OCI-LY3 (cell line): ENCODE results near the gene PCDHB12.
"Not testable (repeated sequence)": the region's sequence is repeated elsewhere in the genome, so short reads cannot be mapped to it uniquely, and the experiment has no call there.

ENCODE experiments used
- H2AFZ ChIP-seq: fragments of 200-600, 300-600 bp; shearing (Covaris generic); 2 replicates; pipeline ENCODE4 v1.6.0; 2014; ENCODE audit warnings: antibody characterized with exemption, low read depth, low read length
- H3K27ac ChIP-seq: fragments of 200-600, 300-600 bp; sonication (generic); 2 replicates; pipeline ENCODE4 v1.5.1; 2014; ENCODE audit warnings: mild to moderate bottlenecking, low read length, moderate library complexity, mixed read lengths
- H3K27me3 ChIP-seq: fragments of 200-600, 300-600 bp; sonication (generic); 2 replicates; pipeline ENCODE4 v1.6.1; 2014; ENCODE audit warnings: low read depth, low read length, mixed read lengths
- H3K36me3 ChIP-seq: fragments of 200-600, 300-600 bp; sonication (generic); replicated peaks from 2 replicates; pipeline ENCODE3; 2014; ENCODE audit warnings: low read depth, low read length, mixed read lengths
- H3K4me1 ChIP-seq: fragments of 300-600, 200-600 bp; sonication (generic); 2 replicates; pipeline ENCODE4 v1.6.1; 2014; ENCODE audit warnings: low read length, mixed read lengths
- H3K4me2 ChIP-seq: fragments of 200-600, 300-600 bp; sonication (generic); 2 replicates; pipeline ENCODE4 v1.6.1; 2014; ENCODE audit warnings: low read length, mixed read lengths
- H3K4me3 ChIP-seq: fragments of 300-600, 200-600 bp; sonication (generic); 2 replicates; pipeline ENCODE4 v1.5.1; 2014; ENCODE audit warnings: antibody characterized with exemption, mild to moderate bottlenecking, low read length, moderate library complexity
- H3K79me2 ChIP-seq: fragments of 300-600, 200-600 bp; shearing (Covaris generic); 2 replicates; pipeline ENCODE4 v1.6.1; 2014; ENCODE audit warnings: mild to moderate bottlenecking, low read length, mixed read lengths
- H3K9ac ChIP-seq: fragments of 300-600, 200-600 bp; shearing (Covaris generic); 2 replicates; pipeline ENCODE4 v1.6.0; 2014; ENCODE audit warnings: mild to moderate bottlenecking, low read length, moderate library complexity
- H3K9me3 ChIP-seq: fragments of 200-600, 300-600 bp; shearing (Covaris generic); 2 replicates; pipeline ENCODE4 v1.6.1; 2014; ENCODE audit warnings: low read length, mixed read lengths; ENCODE audit not compliant: insufficient read depth
- H4K20me1 ChIP-seq: fragments of 200-600, 300-600 bp; sonication (generic); 2 replicates; pipeline ENCODE4 v1.6.1; 2016; ENCODE audit warnings: low read length, mixed read lengths; ENCODE audit not compliant: insufficient read depth
- EZH2phosphoT487 ChIP-seq: fragments of 200-600 bp; shearing (Covaris generic); IDR thresholded peaks from 2 replicates; pipeline ENCODE4 v1.6.1; 2018; ENCODE audit warnings: antibody characterized with exemption, mixed run types, low read depth
- TF ChIP-seq, protein P1 (sequence below): fragments of 200-600, 300-600 bp; sonication (generic); IDR thresholded peaks from 2 replicates; pipeline ENCODE4 v1.5.1; 2014; ENCODE audit warnings: antibody characterized with exemption, low read length, low read depth

Gene PCDHB12

DNA sequence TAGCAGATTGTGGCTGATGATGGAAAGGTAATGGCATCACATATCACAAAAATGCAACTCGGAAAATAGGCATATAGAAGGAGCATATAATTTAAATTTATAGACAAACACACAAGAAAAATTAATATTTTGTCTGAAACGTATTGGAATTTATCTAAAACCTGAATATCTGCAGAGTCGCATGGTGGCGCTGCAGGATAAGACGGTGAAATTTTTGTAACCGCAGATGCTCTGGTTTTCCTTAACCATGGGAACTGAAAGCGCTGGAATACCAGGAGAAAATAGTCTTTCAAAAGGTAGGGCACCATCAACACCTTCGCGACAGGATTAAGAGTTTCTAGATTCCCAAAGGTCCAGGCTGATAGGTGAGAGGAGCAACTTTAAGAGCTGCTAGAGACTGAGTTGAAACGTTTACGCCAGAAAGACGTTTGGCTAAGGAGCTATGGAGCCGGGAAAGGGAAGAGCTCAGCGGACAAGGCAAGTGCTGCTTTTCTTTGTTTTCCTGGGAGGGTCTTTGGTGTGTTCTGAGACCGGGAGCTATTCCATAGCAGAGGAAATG lies 25.7 kb downstream of the PCDHB12 start:
- Histone ChIP-seq H3K9me3 (no peaks in the 10 kb centered on the region), H2AFZ (no peak overlapping the region), H4K20me1 (no peaks in the 10 kb centered on the region), H3K27me3 (no peaks in the 10 kb centered on the region), H3K27ac (no peak overlapping the region), H3K4me1 (no peaks in the 10 kb centered on the region), H3K4me2 (no peak overlapping the region), H3K79me2 (no peaks in the 10 kb centered on the region), H3K4me3 (no peak overlapping the region), H3K36me3 (no peaks in the 10 kb centered on the region), H3K9ac (no peak overlapping the region)
- TF ChIP-seq EZH2phosphoT487: no peak
- TF ChIP-seq, protein P1, sequence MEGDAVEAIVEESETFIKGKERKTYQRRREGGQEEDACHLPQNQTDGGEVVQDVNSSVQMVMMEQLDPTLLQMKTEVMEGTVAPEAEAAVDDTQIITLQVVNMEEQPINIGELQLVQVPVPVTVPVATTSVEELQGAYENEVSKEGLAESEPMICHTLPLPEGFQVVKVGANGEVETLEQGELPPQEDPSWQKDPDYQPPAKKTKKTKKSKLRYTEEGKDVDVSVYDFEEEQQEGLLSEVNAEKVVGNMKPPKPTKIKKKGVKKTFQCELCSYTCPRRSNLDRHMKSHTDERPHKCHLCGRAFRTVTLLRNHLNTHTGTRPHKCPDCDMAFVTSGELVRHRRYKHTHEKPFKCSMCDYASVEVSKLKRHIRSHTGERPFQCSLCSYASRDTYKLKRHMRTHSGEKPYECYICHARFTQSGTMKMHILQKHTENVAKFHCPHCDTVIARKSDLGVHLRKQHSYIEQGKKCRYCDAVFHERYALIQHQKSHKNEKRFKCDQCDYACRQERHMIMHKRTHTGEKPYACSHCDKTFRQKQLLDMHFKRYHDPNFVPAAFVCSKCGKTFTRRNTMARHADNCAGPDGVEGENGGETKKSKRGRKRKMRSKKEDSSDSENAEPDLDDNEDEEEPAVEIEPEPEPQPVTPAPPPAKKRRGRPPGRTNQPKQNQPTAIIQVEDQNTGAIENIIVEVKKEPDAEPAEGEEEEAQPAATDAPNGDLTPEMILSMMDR: no peak; the same call in 1 of the 2 replicates

DNA sequence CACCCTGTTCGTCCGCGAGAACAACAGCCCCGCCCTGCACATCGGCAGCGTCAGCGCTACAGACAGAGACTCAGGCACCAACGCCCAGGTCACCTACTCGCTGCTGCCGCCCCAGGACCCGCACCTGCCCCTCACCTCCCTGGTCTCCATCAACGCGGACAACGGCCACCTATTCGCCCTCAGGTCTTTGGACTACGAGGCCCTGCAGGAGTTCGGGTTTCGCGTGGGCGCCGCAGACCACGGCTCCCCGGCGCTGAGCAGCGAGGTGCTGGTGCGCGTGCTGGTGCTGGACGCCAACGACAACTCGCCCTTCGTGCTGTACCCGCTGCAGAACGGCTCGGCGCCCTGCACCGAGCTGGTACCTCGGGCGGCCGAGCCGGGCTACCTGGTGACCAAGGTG lies 27.4 kb downstream of the PCDHB12 start:
- not testable (repeated sequence) for H2AFZ ChIP-seq, H3K27me3 ChIP-seq, H3K4me2 ChIP-seq, H3K79me2 ChIP-seq, H3K4me1 ChIP-seq, H4K20me1 ChIP-seq, H3K9me3 ChIP-seq, H3K27ac ChIP-seq, H3K4me3 ChIP-seq, H3K36me3 ChIP-seq, H3K9ac ChIP-seq

DNA sequence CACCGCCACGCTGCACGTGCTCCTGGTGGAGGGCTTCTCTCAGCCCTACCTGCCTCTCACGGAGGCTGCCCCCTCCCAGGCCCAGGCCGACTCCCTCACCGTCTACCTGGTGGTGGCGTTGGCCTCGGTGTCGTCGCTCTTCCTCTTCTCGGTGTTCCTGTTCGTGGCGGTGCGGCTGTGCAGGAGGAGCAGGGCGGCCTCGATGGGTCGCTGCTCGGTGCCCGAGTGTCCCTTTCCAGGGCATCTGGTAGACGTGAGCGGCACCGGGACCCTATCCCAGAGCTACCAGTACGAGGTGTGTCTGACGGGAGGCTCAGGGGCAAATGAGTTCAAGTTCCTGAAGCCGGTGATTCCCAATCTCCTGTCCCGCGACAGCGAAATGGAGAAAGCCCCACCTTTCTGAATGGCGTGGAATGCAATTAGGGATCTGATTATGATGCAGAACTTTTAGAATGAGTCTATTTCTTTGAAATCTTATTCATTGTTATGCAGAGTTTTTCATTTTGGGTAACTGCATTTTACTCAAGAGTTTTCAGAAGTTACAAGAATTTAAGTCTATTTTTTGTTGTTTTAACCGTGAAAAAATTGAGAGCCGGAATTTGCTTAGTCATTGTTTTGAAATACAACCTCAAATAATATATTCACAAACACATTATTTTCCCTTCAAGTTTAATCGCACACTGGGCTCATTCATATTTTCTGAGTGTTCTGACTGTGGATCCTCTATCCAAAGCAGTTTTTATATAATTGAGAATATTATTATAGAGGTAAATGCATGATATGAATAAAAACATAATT lies 28.2 kb downstream of the PCDHB12 start:
- TF ChIP-seq, protein P1: no peak
- no peak for TF ChIP-seq EZH2phosphoT487

DNA sequence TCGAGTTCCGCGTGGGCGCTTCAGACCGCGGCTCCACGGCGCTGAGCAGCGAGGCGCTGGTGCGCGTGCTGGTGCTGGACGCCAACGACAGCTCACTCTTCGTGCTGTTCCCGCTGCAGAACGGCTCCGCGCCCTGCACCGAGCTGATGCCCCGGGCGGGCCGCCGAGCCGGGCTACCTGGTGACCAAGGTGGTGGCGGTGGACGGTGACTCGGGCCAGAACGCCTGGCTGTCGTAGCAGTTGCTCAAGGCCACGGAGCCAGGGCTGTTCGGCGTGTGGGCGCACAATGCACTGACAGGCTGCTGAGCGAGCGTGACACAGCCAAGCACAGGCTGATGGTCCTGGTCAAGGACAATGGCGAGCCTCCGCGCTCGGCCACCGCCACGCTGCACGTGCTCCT lies 33.0 kb downstream of the PCDHB12 start:
- Histone ChIP-seq H3K27ac (no peak overlapping the region), H3K27me3 (no peaks in the 10 kb centered on the region), H3K79me2 (no peaks in the 10 kb centered on the region), H3K9ac (no peak overlapping the region), H2AFZ (no peak overlapping the region), H3K4me3 (no peak overlapping the region), H3K36me3 (no peaks in the 10 kb centered on the region), H4K20me1 (no peaks in the 10 kb centered on the region), H3K4me2 (no peak overlapping the region), H3K9me3 (no peaks in the 10 kb centered on the region), H3K4me1 (no peaks in the 10 kb centered on the region)
- no peak for TF ChIP-seq EZH2phosphoT487
- TF ChIP-seq, protein P1: no peak

More for the DNA sequence above, 28.2 kb downstream of the PCDHB12 start:
- no peaks in the 10 kb centered on the region for H3K4me1 ChIP-seq
- H3K4me2 ChIP-seq: no peak overlapping the region
- no peak overlapping the region for H3K4me3 ChIP-seq
- no peaks in the 10 kb centered on the region for H3K36me3 ChIP-seq
- no peak overlapping the region for H3K9ac ChIP-seq
- H3K27me3 ChIP-seq: no peaks in the 10 kb centered on the region
- H4K20me1 ChIP-seq: no peaks in the 10 kb centered on the region
- H3K79me2 ChIP-seq: no peaks in the 10 kb centered on the region
- no peak overlapping the region for H3K27ac ChIP-seq
- no peaks in the 10 kb centered on the region for H3K9me3 ChIP-seq
- H2AFZ ChIP-seq: no peak overlapping the region
